Ammon's horn (tissue), 1 donor: ENCODE data around the gene PNPT1.
"Not testable (repeated sequence)": the region's sequence is repeated elsewhere in the genome, so short reads cannot be mapped to it uniquely, and the experiment has no call there.

Source experiments
- DNase-seq: peaks from one replicate; pipeline ENCODE4 v3.0.0-alpha.2; 2016; ENCODE audit warnings: low spot score

Gene PNPT1

DNA sequence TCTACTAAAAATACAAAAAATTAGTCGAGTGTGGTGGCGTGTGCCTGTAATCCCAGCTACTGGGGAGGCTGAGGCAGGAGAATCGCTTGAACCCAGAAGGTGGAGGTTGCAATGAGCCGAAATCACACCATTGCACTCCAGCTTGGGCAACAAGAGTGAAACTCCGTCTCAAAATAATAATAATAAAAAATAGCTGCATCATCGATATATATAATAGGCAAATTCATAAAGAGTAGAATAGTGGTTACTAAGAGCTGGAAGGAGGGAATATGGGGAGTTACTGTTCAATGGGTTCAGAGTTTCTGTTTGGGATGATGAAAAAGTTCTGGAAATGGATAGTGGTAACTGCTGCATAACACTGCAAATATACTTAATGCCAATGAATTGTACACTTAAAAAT lies 96.8 kb downstream of the PNPT1 start:
- DNase-seq = not testable (repeated sequence)

DNA sequence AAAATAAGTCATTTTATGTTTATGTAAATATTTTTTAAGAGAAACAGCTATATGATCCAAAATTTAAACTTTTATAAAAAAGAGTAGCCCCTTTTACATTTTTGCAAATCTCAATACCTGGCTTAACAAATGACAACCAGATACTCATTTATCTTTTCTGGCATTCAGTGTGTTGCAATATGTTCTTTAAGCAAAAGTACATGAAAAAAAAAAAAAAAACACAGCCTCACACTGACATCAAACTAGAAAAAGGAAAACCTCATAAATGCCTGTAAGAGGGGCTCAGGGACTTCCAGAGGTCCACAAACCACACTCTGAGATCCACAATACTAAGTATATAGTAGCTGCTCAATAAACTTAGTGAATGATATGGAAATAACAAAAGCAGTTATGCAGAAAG lies 98.1 kb downstream of the PNPT1 start:
- DNase-seq = no peak

DNA sequence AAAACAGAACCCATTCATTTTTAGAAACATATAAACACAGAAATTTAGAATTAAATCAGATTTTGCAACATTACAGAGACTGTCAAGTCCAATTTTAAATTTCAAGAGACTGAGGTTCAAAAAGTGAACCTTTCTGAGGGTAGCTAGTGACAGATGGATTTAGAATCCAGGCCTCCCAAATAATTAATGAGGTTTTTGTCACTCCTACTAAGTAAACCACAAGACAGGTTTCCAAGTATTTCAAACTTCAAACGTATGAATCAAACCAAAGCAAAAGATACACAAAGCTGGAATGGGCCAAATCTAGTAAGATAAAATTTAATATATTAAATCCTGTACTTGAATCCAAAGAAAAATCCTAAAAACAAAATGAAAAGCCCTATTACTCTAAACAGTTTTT lies 101.5 kb downstream of the PNPT1 start:
- DNase-seq = no peak

DNA sequence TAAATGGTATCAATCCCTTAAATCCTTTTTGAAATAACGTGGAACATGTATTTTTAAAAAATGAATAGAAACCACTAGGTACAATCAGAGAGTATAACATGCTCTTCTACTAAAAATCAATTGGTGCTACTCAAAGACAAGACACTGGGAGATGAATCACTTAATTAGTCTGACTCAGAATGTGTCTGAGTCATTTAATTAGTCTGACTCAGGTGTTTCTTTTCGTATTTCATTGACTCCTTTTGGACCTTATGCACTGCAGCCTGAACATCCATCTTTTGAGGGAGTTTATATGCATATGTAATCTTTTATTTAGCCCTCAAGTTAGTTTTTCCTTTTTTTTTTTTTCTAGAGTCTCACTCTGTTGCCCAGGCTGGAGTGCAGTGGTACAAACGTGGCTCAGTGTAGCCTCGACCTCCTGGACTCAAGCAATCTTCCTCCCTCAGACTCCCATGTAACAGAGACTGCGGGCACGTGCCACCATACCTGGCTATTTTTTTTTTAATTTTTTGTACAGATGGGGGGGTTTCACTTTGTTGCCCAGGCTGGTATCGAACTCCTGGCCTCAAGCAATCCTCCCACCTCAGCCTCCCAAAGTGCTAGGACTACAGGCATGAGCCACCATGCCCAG lies 102.7 kb downstream of the PNPT1 start:
- no peak for DNase-seq

DNA sequence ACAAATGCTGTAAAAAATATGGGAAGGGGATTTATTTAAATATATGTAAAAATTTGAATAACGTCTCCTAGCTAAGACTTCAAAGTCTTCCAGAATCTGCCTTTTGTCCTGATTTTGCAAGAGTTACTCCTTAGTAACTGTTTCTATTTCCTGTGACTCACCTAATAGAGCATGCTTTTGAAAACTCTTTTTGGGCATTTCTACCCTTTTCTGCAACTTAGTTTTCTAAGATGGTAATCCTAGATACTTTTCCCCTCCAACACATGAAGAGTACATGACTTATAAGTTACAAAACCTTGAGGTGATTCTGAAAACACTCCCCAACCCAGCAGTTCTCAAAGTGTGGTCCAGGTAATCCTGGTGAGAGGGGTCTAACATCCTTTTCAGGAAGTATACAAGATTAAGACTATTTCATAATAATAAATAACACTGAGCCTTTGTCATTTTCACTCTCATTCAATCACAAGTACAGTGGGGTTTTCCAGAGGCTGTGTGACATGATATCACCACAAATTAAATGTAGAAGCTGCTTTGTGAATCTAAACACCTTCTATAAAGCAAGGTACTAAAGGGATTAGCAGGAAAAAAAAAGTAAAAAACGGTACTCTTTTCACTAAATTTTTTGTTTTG lies 108.1 kb downstream of the PNPT1 start:
- no peak for DNase-seq
